HL-60 (cell line): ENCODE measurements around the gene ABO.

Source experiments
- TF ChIP-seq, protein P1 (sequence below): IDR thresholded peaks from one replicate; pipeline ENCODE4 v1.5.1; 2011; ENCODE audit warnings: low read length, control low read depth, inconsistent platforms; ENCODE audit not compliant: insufficient read depth
- TF ChIP-seq, protein P2 (sequence below): IDR thresholded peaks from 2 replicates; pipeline ENCODE4 v1.6.1; 2012; ENCODE audit warnings: low read depth; ENCODE audit not compliant: insufficient replicate concordance

GRCh38 chr9:133304477-133305377 lies 29.7 kb upstream of the ABO start:
- TF ChIP-seq, protein P1, sequence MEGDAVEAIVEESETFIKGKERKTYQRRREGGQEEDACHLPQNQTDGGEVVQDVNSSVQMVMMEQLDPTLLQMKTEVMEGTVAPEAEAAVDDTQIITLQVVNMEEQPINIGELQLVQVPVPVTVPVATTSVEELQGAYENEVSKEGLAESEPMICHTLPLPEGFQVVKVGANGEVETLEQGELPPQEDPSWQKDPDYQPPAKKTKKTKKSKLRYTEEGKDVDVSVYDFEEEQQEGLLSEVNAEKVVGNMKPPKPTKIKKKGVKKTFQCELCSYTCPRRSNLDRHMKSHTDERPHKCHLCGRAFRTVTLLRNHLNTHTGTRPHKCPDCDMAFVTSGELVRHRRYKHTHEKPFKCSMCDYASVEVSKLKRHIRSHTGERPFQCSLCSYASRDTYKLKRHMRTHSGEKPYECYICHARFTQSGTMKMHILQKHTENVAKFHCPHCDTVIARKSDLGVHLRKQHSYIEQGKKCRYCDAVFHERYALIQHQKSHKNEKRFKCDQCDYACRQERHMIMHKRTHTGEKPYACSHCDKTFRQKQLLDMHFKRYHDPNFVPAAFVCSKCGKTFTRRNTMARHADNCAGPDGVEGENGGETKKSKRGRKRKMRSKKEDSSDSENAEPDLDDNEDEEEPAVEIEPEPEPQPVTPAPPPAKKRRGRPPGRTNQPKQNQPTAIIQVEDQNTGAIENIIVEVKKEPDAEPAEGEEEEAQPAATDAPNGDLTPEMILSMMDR = no peak
- TF ChIP-seq, protein P2, sequence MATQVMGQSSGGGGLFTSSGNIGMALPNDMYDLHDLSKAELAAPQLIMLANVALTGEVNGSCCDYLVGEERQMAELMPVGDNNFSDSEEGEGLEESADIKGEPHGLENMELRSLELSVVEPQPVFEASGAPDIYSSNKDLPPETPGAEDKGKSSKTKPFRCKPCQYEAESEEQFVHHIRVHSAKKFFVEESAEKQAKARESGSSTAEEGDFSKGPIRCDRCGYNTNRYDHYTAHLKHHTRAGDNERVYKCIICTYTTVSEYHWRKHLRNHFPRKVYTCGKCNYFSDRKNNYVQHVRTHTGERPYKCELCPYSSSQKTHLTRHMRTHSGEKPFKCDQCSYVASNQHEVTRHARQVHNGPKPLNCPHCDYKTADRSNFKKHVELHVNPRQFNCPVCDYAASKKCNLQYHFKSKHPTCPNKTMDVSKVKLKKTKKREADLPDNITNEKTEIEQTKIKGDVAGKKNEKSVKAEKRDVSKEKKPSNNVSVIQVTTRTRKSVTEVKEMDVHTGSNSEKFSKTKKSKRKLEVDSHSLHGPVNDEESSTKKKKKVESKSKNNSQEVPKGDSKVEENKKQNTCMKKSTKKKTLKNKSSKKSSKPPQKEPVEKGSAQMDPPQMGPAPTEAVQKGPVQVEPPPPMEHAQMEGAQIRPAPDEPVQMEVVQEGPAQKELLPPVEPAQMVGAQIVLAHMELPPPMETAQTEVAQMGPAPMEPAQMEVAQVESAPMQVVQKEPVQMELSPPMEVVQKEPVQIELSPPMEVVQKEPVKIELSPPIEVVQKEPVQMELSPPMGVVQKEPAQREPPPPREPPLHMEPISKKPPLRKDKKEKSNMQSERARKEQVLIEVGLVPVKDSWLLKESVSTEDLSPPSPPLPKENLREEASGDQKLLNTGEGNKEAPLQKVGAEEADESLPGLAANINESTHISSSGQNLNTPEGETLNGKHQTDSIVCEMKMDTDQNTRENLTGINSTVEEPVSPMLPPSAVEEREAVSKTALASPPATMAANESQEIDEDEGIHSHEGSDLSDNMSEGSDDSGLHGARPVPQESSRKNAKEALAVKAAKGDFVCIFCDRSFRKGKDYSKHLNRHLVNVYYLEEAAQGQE = no peak
